Measurements from ENCODE around the gene PADI4.

The PADI4 gene

DNA sequence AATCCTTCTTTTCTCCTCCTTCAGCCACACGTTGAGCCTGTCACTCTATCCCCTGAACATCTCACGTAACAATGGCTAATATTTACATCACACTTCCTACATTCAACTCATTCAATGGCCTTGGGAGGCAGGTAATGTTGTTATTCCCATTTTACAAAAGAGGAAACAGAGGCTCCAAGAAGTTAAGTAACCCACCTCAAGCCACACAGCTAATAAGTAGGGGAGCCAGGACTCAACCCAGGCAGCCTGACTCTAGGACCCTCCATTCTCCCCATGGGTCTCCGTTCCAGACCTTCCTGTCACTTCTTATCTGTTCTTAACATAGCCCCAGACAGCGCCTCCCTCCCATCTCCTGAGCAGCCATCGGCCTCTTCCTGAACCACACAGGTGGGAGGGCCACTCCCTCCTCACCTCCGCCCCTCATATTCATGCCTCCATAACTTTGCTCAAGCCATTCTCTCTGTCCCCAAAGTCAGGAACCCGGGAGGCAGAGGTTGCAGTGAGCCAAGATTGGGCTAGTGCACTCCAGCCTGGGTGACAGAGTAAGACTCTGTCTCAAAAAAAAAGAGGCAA lies 2.2 kb downstream of the PADI4 start:
- Histone ChIP-seq H3K4me3 (ENCODE audit: low read depth, low read length) (no peak overlapping the region), H3K27ac (ENCODE audit: extremely low read depth, low read depth, low read length) (no peak overlapping the region), H3K9me3 (ENCODE audit: control insufficient read depth, insufficient read depth, low read depth, low read length) (no peaks in the 10 kb centered on the region), H3K4me1 (ENCODE audit: control insufficient read depth, insufficient read depth, low read length) (no peaks in the 10 kb centered on the region), H3K36me3 (ENCODE audit: control insufficient read depth in 2 of 2, insufficient read depth in 1 of 2, low read length in 2 of 2) (no peaks in the 10 kb centered on the region)
- POLR2A ChIA-PET, result no interaction called here
- no peak for TF ChIP-seq ZNF423 (tag by site-specific recombination; IDR thresholded peaks at IDR 0.05)
- TF ChIP-seq, protein P1, sequence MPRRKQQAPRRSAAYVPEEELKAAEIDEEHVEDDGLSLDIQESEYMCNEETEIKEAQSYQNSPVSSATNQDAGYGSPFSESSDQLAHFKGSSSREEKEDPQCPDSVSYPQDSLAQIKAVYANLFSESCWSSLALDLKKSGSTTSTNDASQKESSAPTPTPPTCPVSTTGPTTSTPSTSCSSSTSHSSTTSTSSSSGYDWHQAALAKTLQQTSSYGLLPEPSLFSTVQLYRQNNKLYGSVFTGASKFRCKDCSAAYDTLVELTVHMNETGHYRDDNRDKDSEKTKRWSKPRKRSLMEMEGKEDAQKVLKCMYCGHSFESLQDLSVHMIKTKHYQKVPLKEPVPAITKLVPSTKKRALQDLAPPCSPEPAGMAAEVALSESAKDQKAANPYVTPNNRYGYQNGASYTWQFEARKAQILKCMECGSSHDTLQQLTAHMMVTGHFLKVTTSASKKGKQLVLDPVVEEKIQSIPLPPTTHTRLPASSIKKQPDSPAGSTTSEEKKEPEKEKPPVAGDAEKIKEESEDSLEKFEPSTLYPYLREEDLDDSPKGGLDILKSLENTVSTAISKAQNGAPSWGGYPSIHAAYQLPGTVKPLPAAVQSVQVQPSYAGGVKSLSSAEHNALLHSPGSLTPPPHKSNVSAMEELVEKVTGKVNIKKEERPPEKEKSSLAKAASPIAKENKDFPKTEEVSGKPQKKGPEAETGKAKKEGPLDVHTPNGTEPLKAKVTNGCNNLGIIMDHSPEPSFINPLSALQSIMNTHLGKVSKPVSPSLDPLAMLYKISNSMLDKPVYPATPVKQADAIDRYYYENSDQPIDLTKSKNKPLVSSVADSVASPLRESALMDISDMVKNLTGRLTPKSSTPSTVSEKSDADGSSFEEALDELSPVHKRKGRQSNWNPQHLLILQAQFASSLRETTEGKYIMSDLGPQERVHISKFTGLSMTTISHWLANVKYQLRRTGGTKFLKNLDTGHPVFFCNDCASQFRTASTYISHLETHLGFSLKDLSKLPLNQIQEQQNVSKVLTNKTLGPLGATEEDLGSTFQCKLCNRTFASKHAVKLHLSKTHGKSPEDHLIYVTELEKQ (tag by site-specific recombination; IDR thresholded peaks at IDR 0.05; ENCODE audit: borderline replicate concordance), result no peak
- TF ChIP-seq, protein P2, sequence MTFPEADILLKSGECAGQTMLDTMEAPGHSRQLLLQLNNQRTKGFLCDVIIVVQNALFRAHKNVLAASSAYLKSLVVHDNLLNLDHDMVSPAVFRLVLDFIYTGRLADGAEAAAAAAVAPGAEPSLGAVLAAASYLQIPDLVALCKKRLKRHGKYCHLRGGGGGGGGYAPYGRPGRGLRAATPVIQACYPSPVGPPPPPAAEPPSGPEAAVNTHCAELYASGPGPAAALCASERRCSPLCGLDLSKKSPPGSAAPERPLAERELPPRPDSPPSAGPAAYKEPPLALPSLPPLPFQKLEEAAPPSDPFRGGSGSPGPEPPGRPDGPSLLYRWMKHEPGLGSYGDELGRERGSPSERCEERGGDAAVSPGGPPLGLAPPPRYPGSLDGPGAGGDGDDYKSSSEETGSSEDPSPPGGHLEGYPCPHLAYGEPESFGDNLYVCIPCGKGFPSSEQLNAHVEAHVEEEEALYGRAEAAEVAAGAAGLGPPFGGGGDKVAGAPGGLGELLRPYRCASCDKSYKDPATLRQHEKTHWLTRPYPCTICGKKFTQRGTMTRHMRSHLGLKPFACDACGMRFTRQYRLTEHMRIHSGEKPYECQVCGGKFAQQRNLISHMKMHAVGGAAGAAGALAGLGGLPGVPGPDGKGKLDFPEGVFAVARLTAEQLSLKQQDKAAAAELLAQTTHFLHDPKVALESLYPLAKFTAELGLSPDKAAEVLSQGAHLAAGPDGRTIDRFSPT (tag by site-specific recombination; IDR thresholded peaks at IDR 0.05), result no peak
- no peak for TF ChIP-seq ZNF211 (tag by site-specific recombination; IDR thresholded peaks at IDR 0.05; ENCODE audit: low read depth)
- no peak for TF ChIP-seq BCL11A (tag by site-specific recombination; IDR thresholded peaks at IDR 0.05; ENCODE audit: low read depth)
- TF ChIP-seq SP2 (tag by site-specific recombination; IDR thresholded peaks at IDR 0.05), result no peak
- no peak for TF ChIP-seq GFI1B (tag by site-specific recombination; IDR thresholded peaks at IDR 0.05)
- no peak for TF ChIP-seq ZNF624 (tag by site-specific recombination; IDR thresholded peaks at IDR 0.05)
- no peak for TF ChIP-seq ZNF830 (tag by site-specific recombination; IDR thresholded peaks at IDR 0.05; ENCODE audit: low read depth)
- TF ChIP-seq BCL11B (tag by site-specific recombination; IDR thresholded peaks at IDR 0.05; ENCODE audit: low read depth), result no peak
- no peak for TF ChIP-seq ZNF221 (tag by site-specific recombination; IDR thresholded peaks at IDR 0.05; ENCODE audit: borderline replicate concordance)
- TF ChIP-seq PRDM1 (tag by site-specific recombination; IDR thresholded peaks at IDR 0.05), result no peak
- no peak for TF ChIP-seq IKZF3 (tag by site-specific recombination; IDR thresholded peaks at IDR 0.05)
- TF ChIP-seq, protein P3, sequence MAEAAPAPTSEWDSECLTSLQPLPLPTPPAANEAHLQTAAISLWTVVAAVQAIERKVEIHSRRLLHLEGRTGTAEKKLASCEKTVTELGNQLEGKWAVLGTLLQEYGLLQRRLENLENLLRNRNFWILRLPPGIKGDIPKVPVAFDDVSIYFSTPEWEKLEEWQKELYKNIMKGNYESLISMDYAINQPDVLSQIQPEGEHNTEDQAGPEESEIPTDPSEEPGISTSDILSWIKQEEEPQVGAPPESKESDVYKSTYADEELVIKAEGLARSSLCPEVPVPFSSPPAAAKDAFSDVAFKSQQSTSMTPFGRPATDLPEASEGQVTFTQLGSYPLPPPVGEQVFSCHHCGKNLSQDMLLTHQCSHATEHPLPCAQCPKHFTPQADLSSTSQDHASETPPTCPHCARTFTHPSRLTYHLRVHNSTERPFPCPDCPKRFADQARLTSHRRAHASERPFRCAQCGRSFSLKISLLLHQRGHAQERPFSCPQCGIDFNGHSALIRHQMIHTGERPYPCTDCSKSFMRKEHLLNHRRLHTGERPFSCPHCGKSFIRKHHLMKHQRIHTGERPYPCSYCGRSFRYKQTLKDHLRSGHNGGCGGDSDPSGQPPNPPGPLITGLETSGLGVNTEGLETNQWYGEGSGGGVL (tag by site-specific recombination; IDR thresholded peaks at IDR 0.05), result no peak
- TF ChIP-seq KLF16 (tag by site-specific recombination; IDR thresholded peaks at IDR 0.05), result no peak
- TF ChIP-seq ZNF600 (tag by site-specific recombination; IDR thresholded peaks at IDR 0.05), result no peak
- TF ChIP-seq, protein P4, sequence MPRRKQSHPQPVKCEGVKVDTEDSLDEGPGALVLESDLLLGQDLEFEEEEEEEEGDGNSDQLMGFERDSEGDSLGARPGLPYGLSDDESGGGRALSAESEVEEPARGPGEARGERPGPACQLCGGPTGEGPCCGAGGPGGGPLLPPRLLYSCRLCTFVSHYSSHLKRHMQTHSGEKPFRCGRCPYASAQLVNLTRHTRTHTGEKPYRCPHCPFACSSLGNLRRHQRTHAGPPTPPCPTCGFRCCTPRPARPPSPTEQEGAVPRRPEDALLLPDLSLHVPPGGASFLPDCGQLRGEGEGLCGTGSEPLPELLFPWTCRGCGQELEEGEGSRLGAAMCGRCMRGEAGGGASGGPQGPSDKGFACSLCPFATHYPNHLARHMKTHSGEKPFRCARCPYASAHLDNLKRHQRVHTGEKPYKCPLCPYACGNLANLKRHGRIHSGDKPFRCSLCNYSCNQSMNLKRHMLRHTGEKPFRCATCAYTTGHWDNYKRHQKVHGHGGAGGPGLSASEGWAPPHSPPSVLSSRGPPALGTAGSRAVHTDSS (tag by site-specific recombination; IDR thresholded peaks at IDR 0.05), result no peak
- CTCF ChIA-PET, result no interaction called here
